Sciatic nerve (tissue), 2 donors: ENCODE results near the gene VSTM4. TPM values are rescaled to one million over a fixed set of nuclear protein-coding genes. Genes with fewer than 3 reads are reported as not detected.

Experiments
- ATAC-seq: fragments of 200-7000 bp; cut with Tn5 transposase; one replicate; pipeline ENCODE4 v1.9.1; 2020; ENCODE audit warnings: mild to moderate bottlenecking, moderate library complexity
- DNase-seq: peaks from one replicate; pipeline ENCODE4 v3.0.0-alpha.2; 2020; ENCODE audit warnings: low spot score
- intact Hi-C: fragments of 100-400 bp; cut with DNase I; formaldehyde crosslinking; loops from one replicate; pipeline ENCODE4 v1.14.2; 2022
- total RNA-seq: library from RNA; stranded (reverse); fragmentation: NEBNext Ultra II Directional; extraction: Animal tissue kit (Norgen Biotek cat#: 25700); gene quantifications from one replicate; pipeline ENCODE4 v1.2.1, GENCODE V29; 2021
- donor health status: DM: no; HTN: no; CAD: no.
- donor health status: DM: no; HTN: no; CAD: no.

VSTM4 gene
- total RNA-seq, 1 donor from 2014 or later = 16.4 TPM

DNA sequence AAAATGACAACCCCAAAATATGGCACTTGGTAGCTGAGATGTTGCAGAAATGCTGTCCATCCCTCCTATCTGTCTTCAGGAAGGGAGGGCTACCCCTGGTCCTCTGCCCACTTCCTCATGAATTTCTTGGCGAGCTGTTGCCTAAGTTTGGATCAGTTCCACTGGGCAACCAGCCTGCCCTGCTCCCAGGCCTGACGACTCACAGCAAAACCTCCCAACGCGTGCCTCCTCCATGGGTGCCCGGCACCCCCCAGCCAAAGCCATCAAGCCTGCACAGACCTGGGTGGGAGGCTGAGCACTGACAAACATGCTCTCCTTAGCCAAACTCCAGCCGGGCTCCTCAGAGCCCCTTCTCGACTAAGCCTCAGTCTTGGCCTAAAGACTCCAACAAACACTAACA is 8.9 kb downstream of the VSTM4 start:
- peak; percentile 29 for ATAC-seq
- no peak for DNase-seq
- intact Hi-C loops = no loop called here

GRCh38 chr10:49105076-49105475 is 10.2 kb downstream of the VSTM4 start:
- intact Hi-C loops = no loop called here
- ATAC-seq (no peak), DNase-seq (no peak)

- intact Hi-C loops = no loop called here
- ATAC-seq = peak; percentile 73
- DNase-seq = no peak
Observed at GRCh38 chr10:49104323-49104722, 11.0 kb downstream of the VSTM4 start.

- intact Hi-C loops = no loop called here
- DNase-seq (no peak), ATAC-seq (no peak)
Observed at GRCh38 chr10:49103761-49104160, 11.6 kb downstream of the VSTM4 start.

GRCh38 chr10:49099046-49099445 is 16.3 kb downstream of the VSTM4 start:
- intact Hi-C loops = no loop called here

DNA sequence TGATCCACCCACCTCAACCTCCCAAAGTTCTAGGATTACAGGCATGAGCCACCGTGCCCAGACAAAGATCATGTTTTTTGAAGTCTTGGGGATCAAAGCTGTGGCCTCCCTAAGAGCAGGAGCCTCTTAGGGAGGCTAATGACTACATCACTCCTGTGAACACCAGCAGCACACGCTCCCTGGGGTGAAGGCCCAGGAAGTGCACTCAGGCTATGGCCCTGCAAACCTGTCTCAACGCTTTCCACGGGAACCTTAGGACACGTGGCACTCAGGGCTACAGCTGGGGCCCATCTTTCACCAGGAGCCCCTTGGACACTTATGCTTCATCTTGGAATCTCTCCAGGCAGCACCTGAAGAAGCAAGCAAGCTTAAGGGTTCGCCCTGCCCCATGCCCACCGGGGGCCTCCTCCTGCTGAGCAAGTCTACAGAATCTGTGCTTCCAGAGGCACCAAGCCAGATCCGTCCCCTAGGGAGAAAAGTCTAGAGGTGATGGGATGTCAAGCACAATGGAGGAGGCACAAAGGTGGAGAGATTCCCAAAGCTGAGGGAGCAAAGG is 18.4 kb downstream of the VSTM4 start:
- intact Hi-C loops = no loop called here
- no peak for ATAC-seq
- DNase-seq = peak; percentile 45

More at GRCh38 chr10:49099046-49099445, 16.3 kb downstream of the VSTM4 start:
- DNase-seq (no peak), ATAC-seq (no peak)

- DNase-seq = peak; percentile 50
Observed at GRCh38 chr10:49094646-49095045, 20.7 kb downstream of the VSTM4 start.

GRCh38 chr10:49093922-49094321 is 21.4 kb downstream of the VSTM4 start:
- intact Hi-C loops = no loop called here
- ATAC-seq (no peak), DNase-seq (no peak)

More at GRCh38 chr10:49094646-49095045, 20.7 kb downstream of the VSTM4 start:
- intact Hi-C loops = no loop called here
- ATAC-seq = peak; percentile 42

GRCh38 chr10:49092477-49092876 is 22.8 kb downstream of the VSTM4 start:
- intact Hi-C loops = no loop called here
- ATAC-seq (no peak), DNase-seq (peak; percentile 30)

DNA sequence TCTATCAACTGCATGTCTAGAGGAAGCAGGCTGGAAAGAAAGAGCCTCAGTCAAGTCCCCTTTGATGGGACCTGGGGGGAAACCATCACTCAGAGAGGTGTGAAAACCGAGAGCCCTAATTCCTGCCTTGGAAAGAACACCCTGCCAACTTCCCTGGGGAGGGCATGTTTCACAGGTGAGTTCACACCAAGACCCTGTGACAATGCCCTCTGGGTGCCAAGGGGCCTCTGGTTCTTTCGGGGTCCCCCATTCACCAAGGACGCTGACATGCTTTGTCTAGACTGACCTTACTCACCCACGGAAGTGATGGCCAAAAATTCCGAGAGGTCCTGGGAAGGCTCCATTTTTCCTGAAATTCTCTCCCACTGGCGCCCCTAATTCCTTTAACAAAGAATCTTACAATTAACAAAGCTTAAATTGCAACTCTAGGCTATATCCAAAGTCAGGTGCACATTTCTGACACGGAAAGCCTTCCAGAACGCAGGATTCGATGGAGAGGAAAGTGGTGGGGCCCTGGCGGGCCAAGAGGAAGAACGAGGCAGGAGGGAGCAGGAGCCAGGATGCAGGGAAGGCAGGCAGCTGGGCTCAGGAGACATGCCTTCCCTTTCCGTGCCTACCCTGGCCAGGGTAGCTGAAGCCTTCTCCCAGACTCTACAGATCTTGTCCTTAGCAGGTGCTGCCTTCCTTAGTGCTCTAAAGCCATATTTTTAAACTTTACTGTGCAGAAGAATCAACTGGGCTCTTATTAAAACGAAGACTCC is 23.7 kb downstream of the VSTM4 start:
- DNase-seq (peak; percentile 34), ATAC-seq (no peak)
- intact Hi-C loops = no loop called here

DNA sequence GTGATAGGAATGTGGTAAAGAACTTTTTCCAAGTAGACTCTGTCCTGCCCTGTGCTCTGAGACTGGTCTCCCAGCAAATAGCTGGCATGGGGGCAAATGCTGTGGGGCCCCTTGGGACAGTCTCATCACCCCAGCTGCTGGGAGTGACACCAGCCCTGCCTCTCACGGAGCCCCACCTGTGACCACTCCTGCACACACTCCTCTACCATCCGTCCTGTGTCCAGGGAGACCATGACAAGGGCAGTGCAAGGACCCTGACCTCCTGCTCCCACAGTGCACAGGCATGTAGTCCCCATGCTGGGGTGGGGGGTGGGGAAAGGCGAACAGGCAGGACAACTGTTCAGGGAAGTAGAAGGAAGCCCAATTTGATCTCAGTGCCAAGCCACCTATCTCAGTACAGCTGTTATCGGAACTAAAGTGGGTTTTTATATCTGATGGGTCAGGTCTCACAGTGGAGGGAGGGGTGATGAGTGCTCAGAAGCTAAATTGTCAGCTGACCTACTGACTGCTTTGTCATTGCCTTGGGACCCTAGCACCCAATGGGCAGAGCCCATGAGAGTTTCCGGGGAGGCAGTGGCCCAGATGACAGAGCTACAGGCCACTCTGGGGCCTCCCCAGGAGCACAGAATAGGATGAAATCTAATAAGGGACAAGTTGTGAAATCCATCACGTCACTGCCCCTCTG is 24.5 kb downstream of the VSTM4 start:
- DNase-seq = peak; percentile 36
- ATAC-seq = no peak
- intact Hi-C loops = no loop called here

DNA sequence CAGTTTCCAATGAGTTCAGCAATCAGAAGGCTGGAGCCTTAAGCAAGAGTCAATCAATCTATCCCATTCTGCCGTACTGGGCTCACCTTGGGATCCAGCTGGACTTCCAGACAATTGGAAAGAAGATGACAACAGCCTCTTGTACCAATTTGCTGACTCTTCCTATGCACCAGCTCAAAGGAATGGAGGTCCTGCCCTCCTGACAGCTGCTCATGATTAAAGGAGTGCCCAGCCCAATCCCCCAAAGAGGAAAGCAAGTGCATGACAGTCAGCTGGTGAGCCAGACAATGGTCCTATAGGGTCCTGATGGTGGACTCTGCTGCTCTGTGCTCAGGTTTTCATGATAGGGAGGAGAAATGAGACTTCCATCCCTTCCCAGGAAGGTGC is 25.1 kb downstream of the VSTM4 start:
- ATAC-seq = peak; percentile 33

GRCh38 chr10:49089557-49090188 is 25.6 kb downstream of the VSTM4 start:
- peak; percentile 44 for DNase-seq
- ATAC-seq = peak; percentile 68
- intact Hi-C loops = no loop called here

More for the DNA sequence above, 25.1 kb downstream of the VSTM4 start:
- intact Hi-C loops = no loop called here
- peak; percentile 26 for DNase-seq

DNA sequence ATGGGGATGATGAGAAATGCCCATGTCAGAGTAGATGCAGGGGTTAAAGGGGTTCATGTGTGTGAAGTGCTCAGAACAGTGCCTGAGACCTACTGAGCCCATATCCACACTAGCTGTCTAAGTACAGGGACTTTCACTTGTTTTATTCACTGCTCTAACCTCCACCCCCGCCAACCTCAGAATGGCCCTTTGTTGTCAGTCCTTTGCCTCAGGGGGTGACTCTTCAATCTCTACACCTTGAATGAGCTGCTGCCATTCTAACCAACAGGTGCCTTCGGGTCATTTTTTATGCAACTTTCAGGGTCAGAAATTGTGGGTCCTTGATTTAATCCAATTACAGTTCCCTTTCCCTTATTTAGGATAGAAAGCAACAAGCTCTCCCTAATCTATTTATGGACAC is 26.2 kb downstream of the VSTM4 start:
- ATAC-seq (no peak), DNase-seq (no peak)
- intact Hi-C loops = no loop called here

DNA sequence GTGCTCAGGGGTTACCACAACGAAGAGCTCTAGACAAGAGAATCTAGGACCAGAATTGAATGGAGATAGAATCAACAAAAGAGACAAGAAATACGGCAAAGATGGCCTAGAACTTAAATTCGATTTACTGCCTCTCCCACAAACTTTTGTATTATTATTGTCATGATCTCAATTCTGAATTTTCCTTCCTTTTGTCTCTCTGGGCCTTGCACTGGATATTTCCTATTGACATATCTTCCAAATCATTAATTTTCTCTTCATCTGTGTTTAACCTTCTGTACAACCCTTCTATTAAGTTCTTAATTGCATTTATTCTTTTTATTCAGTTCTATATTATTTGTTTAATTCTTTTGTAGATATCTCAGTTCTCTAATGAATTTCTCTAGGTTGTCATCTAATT is 28.4 kb downstream of the VSTM4 start:
- intact Hi-C loops = no loop called here
- ATAC-seq (no peak), DNase-seq (no peak)

- intact Hi-C loops = no loop called here
- DNase-seq = peak; percentile 77
- peak; percentile 94 for ATAC-seq
Observed at GRCh38 chr10:49083261-49083660, 32.1 kb downstream of the VSTM4 start.

DNA sequence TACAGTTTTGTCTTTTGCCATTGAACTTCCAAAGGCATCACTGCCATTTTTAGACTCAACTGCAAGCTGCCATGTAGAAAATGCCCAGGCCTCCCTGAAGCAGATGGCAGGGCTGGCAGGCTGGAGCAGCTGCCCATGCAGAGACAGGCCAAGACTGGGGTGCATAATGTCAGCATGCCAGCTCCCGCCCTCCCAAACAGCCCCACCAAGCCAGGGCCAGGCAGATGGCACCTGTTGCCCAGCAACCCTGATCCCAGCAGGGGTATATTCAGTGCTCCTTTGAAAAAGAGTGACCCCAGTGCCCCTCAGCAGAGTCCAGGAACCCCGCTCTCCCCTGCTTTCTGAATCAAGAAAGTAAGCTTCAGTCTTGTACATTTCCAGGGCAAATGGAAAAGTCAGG is 32.6 kb downstream of the VSTM4 start:
- intact Hi-C loops = no loop called here
- DNase-seq (no peak), ATAC-seq (peak; percentile 3)

DNA sequence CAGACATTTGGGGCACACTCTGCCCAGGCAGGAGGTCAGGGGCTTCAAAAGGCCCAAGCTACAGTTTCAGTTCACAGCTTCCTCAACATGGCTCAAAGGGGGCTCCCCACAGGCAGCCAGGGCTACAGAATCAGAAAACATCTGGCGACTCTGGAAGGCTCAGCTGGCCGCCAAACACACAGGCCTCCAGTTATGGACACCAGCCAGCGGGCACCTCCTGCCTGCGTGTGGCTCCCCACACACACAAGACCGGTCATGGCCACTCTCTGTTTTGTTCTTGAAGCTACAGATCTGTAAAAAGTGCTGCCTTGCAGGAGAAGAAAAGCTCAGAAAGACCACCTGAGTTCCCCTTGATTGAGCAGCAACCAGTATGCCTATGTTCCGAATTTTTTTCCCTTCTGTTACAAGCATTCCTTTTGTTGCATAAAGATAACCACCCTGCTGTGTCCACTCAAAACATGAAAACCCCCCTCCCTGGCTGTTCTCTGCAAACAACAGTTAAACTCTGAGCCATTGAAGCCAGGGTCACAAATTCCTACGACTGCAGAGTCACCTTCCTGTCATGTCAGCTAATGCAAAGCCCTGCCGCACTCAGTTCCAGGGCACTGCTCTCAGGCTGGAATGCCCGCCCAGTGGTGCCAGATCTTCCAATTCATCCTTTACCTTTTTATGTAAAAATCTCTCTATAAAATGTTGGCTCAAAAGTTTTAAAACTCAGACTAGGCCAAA is 33.6 kb downstream of the VSTM4 start:
- intact Hi-C loops = no loop called here
- DNase-seq (no peak), ATAC-seq (peak; percentile 21)

DNA sequence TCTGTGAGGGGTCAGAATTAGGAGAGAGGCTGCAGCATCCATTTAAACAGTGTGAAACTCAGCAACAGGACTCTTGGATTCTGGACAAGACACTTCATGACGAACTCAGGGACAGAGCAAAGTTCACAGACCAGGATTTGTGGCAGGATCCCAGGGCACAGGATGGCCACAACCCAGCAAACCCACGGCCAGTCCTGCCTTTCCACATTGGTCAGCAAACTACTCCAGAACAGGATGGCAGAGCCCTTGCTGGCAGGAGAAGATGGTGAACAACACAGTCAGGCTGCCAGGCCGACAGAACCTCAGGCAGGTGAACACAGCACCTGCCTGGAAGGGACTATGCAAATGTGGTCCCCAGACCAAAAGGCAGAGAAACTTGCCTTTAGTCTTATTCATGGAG is 34.4 kb downstream of the VSTM4 start:
- ATAC-seq (peak; percentile 2), DNase-seq (no peak)
- intact Hi-C loops = no loop called here
